Activated naive CD4-positive, alpha-beta T cell treated with anti-CD3 and anti-CD28 coated beads, Interleukin-2, amount 10 ng/mL, durations not matched to agents 7 days and 5 days (primary cell): ENCODE results near the gene RASD1.
"Not testable (repeated sequence)": the region's sequence is repeated elsewhere in the genome, so short reads cannot be mapped to it uniquely, and the experiment has no call there.

Experiments
- CTCF ChIA-PET: fragments of 350-600 bp; sonication (Branson Sonifier 250); formaldehyde crosslinking; loops from one replicate; lab custom pipeline; 2021; ENCODE audit warnings: antibody characterized with exemption; lab: Charles Lee
- DNase-seq: peaks from one replicate; pipeline ENCODE4 v3.0.0-alpha.2; 2020
- H3K27ac Mint-ChIP-seq: one replicate; pipeline ENCODE4 v1.8.0; 2021; ENCODE audit warnings: mild to moderate bottlenecking, moderate library complexity, mixed read lengths
- H3K27me3 Mint-ChIP-seq: one replicate; pipeline ENCODE4 v1.8.0; 2021; ENCODE audit warnings: mild to moderate bottlenecking, mixed read lengths
- H3K36me3 Mint-ChIP-seq: one replicate; pipeline ENCODE4 v1.8.0; 2021; ENCODE audit warnings: mixed read lengths
- H3K4me1 Mint-ChIP-seq: one replicate; pipeline ENCODE4 v1.8.0; 2021; ENCODE audit warnings: mixed read lengths
- H3K4me3 Mint-ChIP-seq: one replicate; pipeline ENCODE4 v1.8.0; 2021; ENCODE audit warnings: mild to moderate bottlenecking, moderate library complexity, mixed read lengths
- H3K9me3 Mint-ChIP-seq: one replicate; pipeline ENCODE4 v1.8.0; 2021; ENCODE audit warnings: mixed read lengths

The RASD1 gene

GRCh38 chr17:17492571-17492970 lies 3.6 kb downstream of the RASD1 start:
- H3K27ac Mint-ChIP-seq = no peak overlapping the region
- H3K4me1 Mint-ChIP-seq = peaks cover 21% of the 10 kb centered on the region
- DNase-seq = no peak
- peaks cover 29% of the 10 kb centered on the region for H3K36me3 Mint-ChIP-seq
- CTCF ChIA-PET = no interaction called here
- H3K9me3 Mint-ChIP-seq = no peaks in the 10 kb centered on the region
- H3K27me3 Mint-ChIP-seq = peaks cover 38% of the 10 kb centered on the region
- no peak overlapping the region for H3K4me3 Mint-ChIP-seq

GRCh38 chr17:17492085-17492484 lies 4.1 kb downstream of the RASD1 start:
- Mint-ChIP-seq H3K4me1 (peaks cover 18% of the 10 kb centered on the region), H3K4me3 (no peak overlapping the region), H3K36me3 (peaks cover 34% of the 10 kb centered on the region), H3K27me3 (peaks cover 33% of the 10 kb centered on the region), H3K9me3 (no peaks in the 10 kb centered on the region), H3K27ac (no peak overlapping the region)
- CTCF ChIA-PET = interaction anchor here (2.1 kb wide), 1 partner anchor 137 kb away, joined by 7 read pairs; no protein-coding TSS in a partner anchor
- DNase-seq = no peak

GRCh38 chr17:17491546-17491988 lies 4.6 kb downstream of the RASD1 start:
- DNase-seq = no peak
- Mint-ChIP-seq H3K9me3 (no peaks in the 10 kb centered on the region), H3K27ac (no peak overlapping the region), H3K4me1 (peaks cover 18% of the 10 kb centered on the region), H3K36me3 (peaks cover 38% of the 10 kb centered on the region), H3K27me3 (peaks cover 30% of the 10 kb centered on the region), H3K4me3 (no peak overlapping the region)
- CTCF ChIA-PET = interaction anchor here (2.1 kb wide), 1 partner anchor 137 kb away, joined by 7 read pairs; no protein-coding TSS in a partner anchor

GRCh38 chr17:17491031-17491471 lies 5.1 kb downstream of the RASD1 start:
- peaks cover 18% of the 10 kb centered on the region for H3K4me1 Mint-ChIP-seq
- CTCF ChIA-PET = interaction anchor here (1.6 to 2.1 kb wide), 2 partner anchors 136 to 150 kb away, joined by 4 to 7 read pairs; no protein-coding TSS in a partner anchor
- H3K27ac Mint-ChIP-seq = no peak overlapping the region
- no peak overlapping the region for H3K4me3 Mint-ChIP-seq
- no peak for DNase-seq
- H3K36me3 Mint-ChIP-seq = peaks cover 38% of the 10 kb centered on the region
- H3K27me3 Mint-ChIP-seq = peaks cover 29% of the 10 kb centered on the region
- no peaks in the 10 kb centered on the region for H3K9me3 Mint-ChIP-seq

GRCh38 chr17:17487998-17488397 lies 8.2 kb downstream of the RASD1 start:
- Mint-ChIP-seq H3K4me1 (peaks cover 10% of the 10 kb centered on the region), H3K9me3 (no peaks in the 10 kb centered on the region), H3K27ac (no peak overlapping the region), H3K36me3 (peaks cover 42% of the 10 kb centered on the region), H3K27me3 (no peaks in the 10 kb centered on the region), H3K4me3 (no peak overlapping the region)
- CTCF ChIA-PET = interaction anchor here (1.3 kb wide), 1 partner anchor 9 kb away, joined by 4 read pairs; no protein-coding TSS in a partner anchor
- no peak for DNase-seq

- DNase-seq, H3K27ac Mint-ChIP-seq, CTCF ChIA-PET, H3K4me3 Mint-ChIP-seq, H3K27me3 Mint-ChIP-seq, H3K9me3 Mint-ChIP-seq: not testable (repeated sequence)
- peaks cover 31% of the 10 kb centered on the region for H3K36me3 Mint-ChIP-seq
- H3K4me1 Mint-ChIP-seq = peaks cover 21% of the 10 kb centered on the region
Measured at GRCh38 chr17:17486416-17486815, 9.8 kb downstream of the RASD1 start.

GRCh38 chr17:17485420-17485819 lies 10.8 kb downstream of the RASD1 start:
- Mint-ChIP-seq H3K27me3 (no peaks in the 10 kb centered on the region), H3K36me3 (peaks cover 30% of the 10 kb centered on the region), H3K4me3 (no peak overlapping the region), H3K27ac (no peak overlapping the region), H3K4me1 (peaks cover 29% of the 10 kb centered on the region), H3K9me3 (no peaks in the 10 kb centered on the region)
- CTCF ChIA-PET = no interaction called here
- no peak for DNase-seq

- DNase-seq = no peak
- H3K4me3 Mint-ChIP-seq = no peak overlapping the region
Measured at GRCh38 chr17:17484451-17484899, 11.7 kb downstream of the RASD1 start.

GRCh38 chr17:17481860-17482259 lies 14.3 kb downstream of the RASD1 start:
- H3K27ac Mint-ChIP-seq = no peak overlapping the region
- H3K4me1 Mint-ChIP-seq = peaks cover 52% of the 10 kb centered on the region
- DNase-seq = no peak
- H3K9me3 Mint-ChIP-seq = no peaks in the 10 kb centered on the region
- CTCF ChIA-PET = interaction anchor here (1.1 kb wide), 1 partner anchor 109 kb away, joined by 3 read pairs; no protein-coding TSS in a partner anchor
- H3K36me3 Mint-ChIP-seq = peaks cover 13% of the 10 kb centered on the region
- H3K4me3 Mint-ChIP-seq = no peak overlapping the region
- peaks cover 4% of the 10 kb centered on the region for H3K27me3 Mint-ChIP-seq

More at GRCh38 chr17:17484451-17484899, 11.7 kb downstream of the RASD1 start:
- Mint-ChIP-seq H3K36me3 (peaks cover 27% of the 10 kb centered on the region), H3K9me3 (no peaks in the 10 kb centered on the region), H3K27ac (no peak overlapping the region), H3K27me3 (no peaks in the 10 kb centered on the region), H3K4me1 (peaks cover 35% of the 10 kb centered on the region)
- CTCF ChIA-PET = interaction anchor here (1.0 kb wide), 1 partner anchor 12 kb away, joined by 7 read pairs; the partner anchor contains the start of gene RASD1

- H3K27ac Mint-ChIP-seq = no peak overlapping the region
Measured at GRCh38 chr17:17480593-17481148, 15.5 kb downstream of the RASD1 start.

GRCh38 chr17:17479209-17479608 lies 17.0 kb downstream of the RASD1 start:
- Mint-ChIP-seq H3K9me3 (no peaks in the 10 kb centered on the region), H3K27ac (no peak overlapping the region), H3K36me3 (peaks cover 6% of the 10 kb centered on the region), H3K27me3 (peaks cover 14% of the 10 kb centered on the region), H3K4me1 (peaks cover 56% of the 10 kb centered on the region), H3K4me3 (no peak overlapping the region)
- DNase-seq = no peak
- CTCF ChIA-PET = no interaction called here

More at GRCh38 chr17:17480593-17481148, 15.5 kb downstream of the RASD1 start:
- H3K36me3 Mint-ChIP-seq = peaks cover 11% of the 10 kb centered on the region
- H3K27me3 Mint-ChIP-seq = peaks cover 7% of the 10 kb centered on the region
- no peaks in the 10 kb centered on the region for H3K9me3 Mint-ChIP-seq
- no peak overlapping the region for H3K4me3 Mint-ChIP-seq
- H3K4me1 Mint-ChIP-seq = peaks cover 58% of the 10 kb centered on the region
- CTCF ChIA-PET = interaction anchor here (1.1 to 1.2 kb wide), 2 partner anchors 16 to 110 kb away, joined by 3 to 4 read pairs; partner anchors contain the start of gene RASD1
- DNase-seq = no peak

- Mint-ChIP-seq H3K4me1 (peaks cover 47% of the 10 kb centered on the region), H3K9me3 (no peaks in the 10 kb centered on the region)
- CTCF ChIA-PET = no interaction called here
Measured at GRCh38 chr17:17476865-17477467, 19.2 kb downstream of the RASD1 start, which contains the start of gene MED9. TSS of gene MED9 (plus strand) at chr17:17477000. CDS start at chr17:17477042, 42 bp downstream.

GRCh38 chr17:17474341-17474740 lies 21.9 kb downstream of the RASD1 start:
- CTCF ChIA-PET = no interaction called here
- Mint-ChIP-seq H3K27ac (no peak overlapping the region), H3K36me3 (peaks cover 6% of the 10 kb centered on the region)

More at GRCh38 chr17:17476865-17477467, 19.2 kb downstream of the RASD1 start, which contains the start of gene MED9:
- H3K27me3 Mint-ChIP-seq = peaks cover 21% of the 10 kb centered on the region
- peaks cover 6% of the 10 kb centered on the region for H3K36me3 Mint-ChIP-seq
- peak within 1 kb of the TSS; percentile 95 for H3K4me3 Mint-ChIP-seq
- DNase-seq = peak; percentile 94
- H3K27ac Mint-ChIP-seq = peak within 1 kb of the TSS; percentile 92

GRCh38 chr17:17472333-17472920 lies 23.8 kb downstream of the RASD1 start:
- H3K27ac Mint-ChIP-seq = no peak overlapping the region
- H3K4me3 Mint-ChIP-seq = no peak overlapping the region
- H3K36me3 Mint-ChIP-seq = peaks cover 2% of the 10 kb centered on the region
- DNase-seq = no peak
- peaks cover 53% of the 10 kb centered on the region for H3K27me3 Mint-ChIP-seq
- H3K4me1 Mint-ChIP-seq = peaks cover 11% of the 10 kb centered on the region
- no peaks in the 10 kb centered on the region for H3K9me3 Mint-ChIP-seq
- CTCF ChIA-PET = no interaction called here

More at GRCh38 chr17:17474341-17474740, 21.9 kb downstream of the RASD1 start:
- DNase-seq = no peak
- H3K9me3 Mint-ChIP-seq = no peaks in the 10 kb centered on the region
- peaks cover 40% of the 10 kb centered on the region for H3K27me3 Mint-ChIP-seq
- no peak overlapping the region for H3K4me3 Mint-ChIP-seq
- H3K4me1 Mint-ChIP-seq = peaks cover 27% of the 10 kb centered on the region
